ENCODE results near the gene GAN.

Gene GAN

GRCh38 chr16:81437865-81438264, 123.1 kb downstream of the GAN start:
- 0 out of 2 replicates have a peak, but pooled peaks cover 1% of the 10 kb centered on the region for H3F3A ChIP-seq (ENCODE audit: control insufficient read depth, insufficient read depth)
- no peak overlapping the region for H3K27ac ChIP-seq (ENCODE audit: low read depth, low read length)
- H3K4me1 ChIP-seq (ENCODE audit: control insufficient read depth, low read length), result peaks cover 17% of the 10 kb centered on the region
- peaks cover 38% of the 10 kb centered on the region for H3K27me3 ChIP-seq (ENCODE audit: control insufficient read depth, low read length)
- H4K20me1 ChIP-seq (ENCODE audit: control insufficient read depth, insufficient read depth, low read depth, low read length), result no peaks in the 10 kb centered on the region
- H3K4me3 ChIP-seq (ENCODE audit: low read length), result no peak overlapping the region
- H3K36me3 ChIP-seq (ENCODE audit: control insufficient read depth, low read length), result no peaks in the 10 kb centered on the region
- TF ChIP-seq CTCF (IDR thresholded peaks at IDR 0.05; ENCODE audit: low read depth, low read length, poor library complexity, severe bottlenecking) (no peak), EZH2phosphoT487 (IDR thresholded peaks at IDR 0.05; ENCODE audit: borderline replicate concordance, low read length) (no peak)
- H3K9me3 ChIP-seq (ENCODE audit: control insufficient read depth, insufficient read depth, low read length), result no peaks in the 10 kb centered on the region
- no peaks in the 10 kb centered on the region for H3K79me2 ChIP-seq (ENCODE audit: control insufficient read depth, low read length)
- H3K4me2 ChIP-seq (ENCODE audit: low read length), result no peak overlapping the region
- no peaks in the 10 kb centered on the region for H3K9me2 ChIP-seq (replicated peaks; ENCODE audit: control insufficient read depth, low read length)
